EH (cell line): Measurements from ENCODE around the gene CDYL2.
"Not testable (repeated sequence)": the region's sequence is repeated elsewhere in the genome, so short reads cannot be mapped to it uniquely, and the experiment has no call there.

Experiments used
- DNase-seq: peaks from one replicate; pipeline ENCODE4 v3.0.0-alpha.2; 2015; ENCODE audit warnings: low read depth

CDYL2 gene

GRCh38 chr16:80743772-80744171 is 60.6 kb downstream of the CDYL2 start:
- no peak for DNase-seq

GRCh38 chr16:80743273-80743672 is 61.1 kb downstream of the CDYL2 start:
- DNase-seq = no peak

- DNase-seq = no peak
Observed at GRCh38 chr16:80742331-80742730, 62.1 kb downstream of the CDYL2 start.

GRCh38 chr16:80741724-80742123 is 62.7 kb downstream of the CDYL2 start:
- peak; percentile 12 for DNase-seq

- DNase-seq = no peak
Observed at GRCh38 chr16:80739523-80739922, 64.9 kb downstream of the CDYL2 start.

- DNase-seq = no peak
Observed at GRCh38 chr16:80738521-80738920, 65.9 kb downstream of the CDYL2 start.

- no peak for DNase-seq
Observed at GRCh38 chr16:80735846-80736245, 68.6 kb downstream of the CDYL2 start.

GRCh38 chr16:80733407-80733806 is 71.0 kb downstream of the CDYL2 start:
- peak; percentile 58 for DNase-seq

GRCh38 chr16:80731915-80732314 is 72.5 kb downstream of the CDYL2 start:
- DNase-seq = no peak

GRCh38 chr16:80727066-80727763 is 77.2 kb downstream of the CDYL2 start:
- DNase-seq = not testable (repeated sequence)

GRCh38 chr16:80725566-80726162 is 78.7 kb downstream of the CDYL2 start:
- DNase-seq = no peak

- DNase-seq = no peak
Observed at GRCh38 chr16:80723981-80724380, 80.4 kb downstream of the CDYL2 start.

- no peak for DNase-seq
Observed at GRCh38 chr16:80723091-80723490, 81.3 kb downstream of the CDYL2 start.

- DNase-seq = peak; percentile 35
Observed at GRCh38 chr16:80720804-80721371, 83.5 kb downstream of the CDYL2 start.

GRCh38 chr16:80719573-80719972 is 84.8 kb downstream of the CDYL2 start:
- no peak for DNase-seq

GRCh38 chr16:80718480-80719220 is 85.7 kb downstream of the CDYL2 start:
- peak; percentile 51 for DNase-seq

- no peak for DNase-seq
Observed at GRCh38 chr16:80717611-80718010, 86.8 kb downstream of the CDYL2 start.

- no peak for DNase-seq
Observed at GRCh38 chr16:80716564-80717139, 87.7 kb downstream of the CDYL2 start.

GRCh38 chr16:80711406-80711805 is 93.0 kb downstream of the CDYL2 start:
- no peak for DNase-seq

- DNase-seq = no peak
Observed at GRCh38 chr16:80710918-80711317, 93.5 kb downstream of the CDYL2 start.

GRCh38 chr16:80708823-80709222 is 95.6 kb downstream of the CDYL2 start:
- DNase-seq = no peak

GRCh38 chr16:80707686-80708085 is 96.7 kb downstream of the CDYL2 start:
- DNase-seq = no peak

- no peak for DNase-seq
Observed at GRCh38 chr16:80705596-80705995, 98.8 kb downstream of the CDYL2 start.
